HG03139 (cell line): ENCODE data around the gene AP1S2.

Experiments
- ATAC-seq: cut with Tn5 transposase; IDR thresholded peaks from one replicate; pipeline ENCODE4 v1.9.1; 2021; ENCODE audit not compliant: unreplicated experiment

The AP1S2 gene

GRCh38 chrX:15812192-15812938 is 42.2 kb downstream of the AP1S2 start:
- no peak for ATAC-seq

DNA sequence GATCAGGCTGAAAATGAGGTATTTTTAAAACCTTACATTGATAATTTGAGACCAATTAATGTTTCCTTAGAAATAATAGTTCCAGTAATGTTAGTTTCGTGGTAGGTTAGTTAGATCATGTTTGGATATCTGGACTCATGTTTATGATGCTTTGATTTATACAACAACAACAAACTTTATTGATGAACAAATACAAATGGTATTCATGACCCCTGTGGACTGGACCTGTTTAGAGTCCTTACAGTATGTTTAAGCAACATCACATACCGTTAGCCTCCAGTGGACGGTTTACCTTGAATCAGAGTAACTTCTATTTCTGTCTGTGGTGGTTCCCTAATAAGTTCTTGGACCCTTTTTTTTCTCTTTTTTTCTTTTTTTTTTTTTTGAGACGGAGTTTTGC is 46.4 kb downstream of the AP1S2 start:
- ATAC-seq: no peak

DNA sequence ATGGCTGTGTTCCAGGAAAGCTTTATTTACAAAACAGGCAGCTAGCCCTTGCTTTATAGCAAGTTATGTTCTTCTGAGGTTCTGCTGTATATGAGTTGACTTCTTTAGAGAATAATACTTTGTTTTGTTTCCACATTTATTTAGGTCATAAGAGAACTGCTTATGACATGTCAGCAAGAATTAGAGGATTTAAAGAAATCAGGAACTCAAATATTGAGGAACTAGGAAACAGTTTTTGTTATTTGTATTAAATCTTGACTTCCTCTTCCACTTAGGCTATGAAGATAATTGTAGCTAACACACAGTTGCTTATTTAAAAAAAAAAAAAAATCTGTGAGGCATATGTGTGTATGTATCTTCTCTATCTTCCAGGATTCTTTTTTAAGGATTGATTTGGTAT is 50.0 kb downstream of the AP1S2 start:
- no peak for ATAC-seq

DNA sequence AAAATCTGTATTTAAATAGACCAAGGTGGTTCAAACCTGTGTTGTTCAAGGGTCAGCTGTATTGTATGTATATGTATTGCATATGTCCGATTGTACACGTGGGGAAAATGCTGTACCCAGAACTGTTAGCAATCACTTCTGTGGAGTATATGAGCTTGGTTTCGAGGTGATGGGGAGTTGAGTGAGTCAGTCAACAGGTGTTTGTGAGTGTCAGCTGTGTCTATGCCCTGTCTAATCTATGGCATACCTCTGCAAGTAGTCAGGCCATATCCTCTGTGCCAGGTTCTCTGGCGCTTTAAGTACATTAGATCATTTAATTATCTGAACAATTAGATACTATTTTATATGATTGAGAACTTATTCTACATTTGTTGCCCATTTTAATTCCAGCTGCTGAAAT is 56.9 kb downstream of the AP1S2 start:
- ATAC-seq: no peak

GRCh38 chrX:15790769-15791290 is 63.8 kb downstream of the AP1S2 start:
- ATAC-seq: peak; percentile 25

DNA sequence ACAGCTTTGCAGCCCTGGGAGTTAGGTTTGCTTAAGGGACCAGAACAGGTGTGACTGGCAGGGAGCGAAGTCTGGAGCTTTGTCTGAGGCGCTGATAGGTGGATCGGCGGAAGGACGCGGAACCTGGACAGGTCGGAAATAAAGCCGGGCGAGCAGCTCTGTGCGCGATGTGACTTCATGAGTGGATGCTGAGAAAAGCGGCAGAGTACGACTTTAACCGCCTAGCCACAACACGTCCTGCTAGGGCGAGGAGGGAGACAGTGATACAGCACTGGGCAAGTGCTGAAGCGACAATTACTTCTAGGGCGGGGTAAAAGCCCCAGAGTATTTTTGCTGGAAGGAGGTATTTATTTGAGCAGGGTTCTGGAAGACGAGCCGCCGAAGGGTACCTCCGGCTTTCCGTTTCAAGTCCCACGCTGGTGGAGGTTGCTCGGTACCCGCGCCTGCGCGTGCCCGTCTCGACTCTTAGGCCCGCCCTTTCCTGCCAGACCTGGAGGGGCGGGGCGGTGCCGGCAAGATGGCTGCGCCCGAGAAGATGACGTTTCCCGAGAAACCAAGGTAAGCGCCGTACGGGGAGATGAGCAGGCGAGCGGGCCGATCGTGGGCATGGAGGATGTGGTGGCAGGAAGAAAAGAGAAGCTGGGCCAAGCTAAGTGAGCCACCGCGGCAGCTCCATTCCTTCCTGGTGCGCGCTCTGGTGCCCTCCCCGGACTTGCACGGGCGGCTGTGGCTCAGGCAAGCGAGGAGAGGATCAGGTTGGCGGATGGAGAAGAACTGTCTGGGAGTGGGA is 64.4 kb downstream of the AP1S2 start, which contains the start of gene ZRSR2:
TSS of gene ZRSR2 (plus strand) at position 506 of the 790 bp plus-strand sequence. CDS start at position 518, 12 bp downstream.
- ATAC-seq: peak; percentile 92

GRCh38 chrX:15786915-15787314 is 67.7 kb downstream of the AP1S2 start:
- ATAC-seq: no peak

- no peak for ATAC-seq
These were observed 69.3 kb downstream of the AP1S2 start for GRCh38 chrX:15785176-15785750.

- ATAC-seq: peak; percentile 69
These were observed 72.5 kb downstream of the AP1S2 start for GRCh38 chrX:15781961-15782699.
